Prostate gland (tissue), 2 donors: ENCODE results near the gene GRID1.

Experiments used
- CTCF ChIP-seq, 4 experiments: fragments of 200-600 bp in 2 of 4; fragments of 450-650 bp in 2 of 4; sonication (generic) in 2 of 4; IDR thresholded peaks; 1 replicate in 3 of 4; 2 replicates in 1 of 4; pipeline ENCODE4 v1.5.1; 2016 to 2019; ENCODE audit warnings: antibody characterized with exemption in 4 of 4, mild to moderate bottlenecking in 2 of 4, moderate library complexity in 2 of 4
- POLR2A ChIP-seq: fragments of 450-650 bp; IDR thresholded peaks from one replicate; pipeline ENCODE4 v1.6.1; 2016; ENCODE audit warnings: antibody characterized with exemption, mild to moderate bottlenecking
- POLR2AphosphoS5 ChIP-seq: sonication (generic); formaldehyde crosslinking; IDR thresholded peaks from one replicate; pipeline ENCODE4 v1.6.1; 2017; ENCODE audit warnings: antibody characterized with exemption

- no peak for TF ChIP-seq CTCF (IDR thresholded peaks at IDR 0.05)
- no peak for TF ChIP-seq POLR2A
- no peak for TF ChIP-seq POLR2AphosphoS5
These were observed 188.9 kb downstream of the GRID1 start for GRCh38 chr10:86177537-86178155.
